Mesothelial cell of epicardium (in vitro differentiated cells): ENCODE data around the gene NOC4L. TPM values are rescaled to one million over a fixed set of nuclear protein-coding genes. Genes with fewer than 3 reads are reported as not detected.

Experiments
- DNase-seq, 2 experiments: peaks; one replicate each; pipeline ENCODE4 v3.0.0; 2021; ENCODE audit warnings: low spot score in 2 of 2; ENCODE audit not compliant: unreplicated experiment in 2 of 2
- H3K27ac Mint-ChIP-seq: 2 replicates; pipeline ENCODE4 v1.8.0; 2021; ENCODE audit warnings: mixed read lengths
- H3K27me3 Mint-ChIP-seq: 2 replicates; pipeline ENCODE4 v1.8.0; 2021; ENCODE audit warnings: low read depth, mixed read lengths
- H3K36me3 Mint-ChIP-seq: 2 replicates; pipeline ENCODE4 v1.8.0; 2021; ENCODE audit warnings: mixed read lengths
- H3K4me1 Mint-ChIP-seq: 2 replicates; pipeline ENCODE4 v1.8.0; 2021; ENCODE audit warnings: mixed read lengths
- H3K4me3 Mint-ChIP-seq: 2 replicates; pipeline ENCODE4 v1.8.0; 2021; ENCODE audit warnings: mild to moderate bottlenecking, moderate library complexity, mixed read lengths
- H3K9me3 Mint-ChIP-seq: 2 replicates; pipeline ENCODE4 v1.8.0; 2021; ENCODE audit warnings: mixed read lengths
- CTCF ChIP-seq: fragments of 200-600 bp; sonication (generic); IDR thresholded peaks from one replicate; pipeline ENCODE4 v1.5.0; 2021; ENCODE audit warnings: antibody characterized with exemption; ENCODE audit not compliant: unreplicated experiment
- total RNA-seq: library from RNA; stranded (reverse); gene quantifications from 3 replicates; pipeline ENCODE4 v1.2.1, GENCODE V29; 2021

The NOC4L gene
- 24.3 to 27.4 TPM (median 25.1 TPM) in 3 replicates for total RNA-seq

DNA sequence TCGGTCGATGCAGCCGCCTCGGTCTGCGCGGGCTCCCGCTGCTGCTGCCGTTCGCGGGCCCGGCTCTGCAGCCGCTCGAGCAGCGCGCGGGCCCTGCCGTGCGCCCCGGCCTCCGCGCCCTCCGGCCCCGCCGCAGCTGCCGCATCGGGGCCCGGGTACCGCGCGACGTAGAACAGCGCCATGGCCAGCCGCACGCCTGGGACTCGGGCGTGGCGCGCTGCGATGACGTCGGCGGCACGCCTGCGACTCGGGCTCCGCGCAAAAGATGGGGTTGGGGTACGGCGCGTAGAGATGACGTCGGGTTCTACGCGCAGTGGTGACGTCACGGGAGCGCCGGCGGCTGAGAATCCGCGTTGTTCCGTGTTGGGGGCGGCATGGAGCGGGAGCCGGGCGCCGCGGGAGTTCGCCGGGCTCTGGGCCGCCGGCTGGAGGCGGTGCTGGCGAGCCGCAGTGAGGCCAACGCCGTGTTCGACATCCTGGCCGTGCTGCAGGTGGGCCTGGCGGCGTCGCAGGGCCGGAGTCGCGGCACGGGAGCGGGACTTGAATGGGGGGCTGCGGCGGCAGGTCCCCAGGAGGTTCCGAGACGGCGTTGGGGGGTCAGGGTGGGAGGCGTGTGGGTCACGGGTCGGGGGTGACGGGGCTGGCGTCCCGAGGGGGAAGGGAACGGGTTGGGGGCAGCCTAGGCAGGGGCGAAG, at the start of gene NOC4L, which contains the start of gene DDX51:
NOC4L (plus strand) TSS at position 343 of the 695 bp plus-strand sequence; CDS start at position 375, 32 bp downstream.
DDX51 (minus strand) TSS at position 205 of the 695 bp plus-strand sequence; CDS start at position 182, 23 bp downstream.
- peak within 1 kb of the TSS; percentile 96 for H3K27ac Mint-ChIP-seq
- H3K4me3 Mint-ChIP-seq, result peak within 1 kb of the TSS; percentile 85
- peaks cover 10% of the 10 kb centered on the region for H3K36me3 Mint-ChIP-seq
- peak; percentile 95 to 99 for DNase-seq
- no peaks in the 10 kb centered on the region for H3K9me3 Mint-ChIP-seq
- H3K4me1 Mint-ChIP-seq, result peaks cover 14% of the 10 kb centered on the region
- no peak for TF ChIP-seq CTCF
- peaks cover 2% of the 10 kb centered on the region for H3K27me3 Mint-ChIP-seq

DNA sequence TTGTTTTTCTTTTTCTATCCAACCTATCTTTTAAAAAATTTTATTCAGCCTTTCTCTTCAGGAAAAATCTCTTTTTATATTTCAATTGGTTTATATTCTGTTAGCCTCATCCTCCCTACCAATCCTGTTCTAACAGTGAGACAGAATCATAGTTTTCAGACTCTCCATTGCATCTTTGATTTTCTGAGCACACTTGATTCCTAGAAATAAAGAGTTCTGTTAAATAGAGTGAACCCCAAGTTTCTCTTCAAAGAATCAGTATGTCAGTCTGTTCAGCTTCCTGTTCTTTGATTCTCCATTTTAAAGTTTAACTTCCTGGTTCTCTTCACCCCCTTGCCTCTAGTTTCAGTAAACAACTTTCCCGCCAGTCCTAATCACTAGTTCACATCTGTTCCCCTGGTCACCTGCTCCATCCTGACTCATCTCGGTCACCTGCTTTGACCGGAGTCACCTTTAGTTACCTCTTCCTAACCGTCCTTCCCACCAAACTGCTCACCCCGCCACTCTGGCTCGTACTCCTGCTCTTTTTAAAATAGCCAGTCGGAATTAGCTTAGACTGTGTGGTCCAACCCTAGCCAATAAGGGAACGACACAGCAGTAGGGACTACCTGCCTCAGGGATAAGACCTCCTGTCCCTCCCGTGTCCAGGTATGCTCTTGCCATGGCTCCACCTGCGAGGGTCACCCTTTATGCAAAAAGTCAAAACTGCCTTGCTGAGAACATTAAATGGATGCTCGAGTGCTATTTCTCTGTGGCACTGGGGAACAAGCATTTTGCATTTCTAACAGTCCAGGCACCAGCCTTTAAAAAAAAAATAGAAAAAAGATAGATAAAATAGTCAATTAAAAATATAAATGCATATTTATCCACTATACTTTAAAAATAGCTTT, 48.5 kb upstream of the NOC4L start:
- no peaks in the 10 kb centered on the region for H3K27me3 Mint-ChIP-seq
- H3K4me1 Mint-ChIP-seq, result no peaks in the 10 kb centered on the region

DNA sequence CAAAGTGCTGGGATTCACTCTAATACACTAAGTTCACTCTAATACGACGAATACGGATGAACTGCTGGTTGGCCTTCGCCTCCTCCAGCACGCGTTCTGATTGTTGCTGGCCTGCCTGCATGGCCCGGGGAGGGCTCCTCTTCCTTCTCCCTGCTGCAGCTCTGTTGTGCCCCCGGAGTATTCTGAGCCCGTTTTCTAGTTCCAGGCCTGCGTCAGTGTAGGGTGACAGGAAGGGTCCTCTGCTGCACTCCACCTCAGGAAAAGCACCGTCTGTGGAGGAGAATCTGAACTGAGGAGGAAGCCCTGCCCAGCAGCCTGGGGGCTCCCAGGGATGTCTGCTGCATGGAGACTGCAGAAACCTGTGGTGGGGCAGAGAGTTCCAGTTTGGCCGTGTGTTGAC, 44.5 kb upstream of the NOC4L start:
- no peak overlapping the region for H3K4me3 Mint-ChIP-seq
- peaks cover 27% of the 10 kb centered on the region for H3K36me3 Mint-ChIP-seq
- H3K27me3 Mint-ChIP-seq, result no peaks in the 10 kb centered on the region
- DNase-seq, result no peak
- H3K27ac Mint-ChIP-seq, result no peak overlapping the region
- H3K4me1 Mint-ChIP-seq, result no peaks in the 10 kb centered on the region
- no peak for TF ChIP-seq CTCF
- peaks cover 6% of the 10 kb centered on the region for H3K9me3 Mint-ChIP-seq

More for the DNA sequence above, 48.5 kb upstream of the NOC4L start:
- Mint-ChIP-seq H3K36me3 (peaks cover 32% of the 10 kb centered on the region), H3K27ac (no peak overlapping the region), H3K4me3 (no peak overlapping the region), H3K9me3 (peaks cover 6% of the 10 kb centered on the region)
- TF ChIP-seq CTCF, result no peak
- no peak for DNase-seq

DNA sequence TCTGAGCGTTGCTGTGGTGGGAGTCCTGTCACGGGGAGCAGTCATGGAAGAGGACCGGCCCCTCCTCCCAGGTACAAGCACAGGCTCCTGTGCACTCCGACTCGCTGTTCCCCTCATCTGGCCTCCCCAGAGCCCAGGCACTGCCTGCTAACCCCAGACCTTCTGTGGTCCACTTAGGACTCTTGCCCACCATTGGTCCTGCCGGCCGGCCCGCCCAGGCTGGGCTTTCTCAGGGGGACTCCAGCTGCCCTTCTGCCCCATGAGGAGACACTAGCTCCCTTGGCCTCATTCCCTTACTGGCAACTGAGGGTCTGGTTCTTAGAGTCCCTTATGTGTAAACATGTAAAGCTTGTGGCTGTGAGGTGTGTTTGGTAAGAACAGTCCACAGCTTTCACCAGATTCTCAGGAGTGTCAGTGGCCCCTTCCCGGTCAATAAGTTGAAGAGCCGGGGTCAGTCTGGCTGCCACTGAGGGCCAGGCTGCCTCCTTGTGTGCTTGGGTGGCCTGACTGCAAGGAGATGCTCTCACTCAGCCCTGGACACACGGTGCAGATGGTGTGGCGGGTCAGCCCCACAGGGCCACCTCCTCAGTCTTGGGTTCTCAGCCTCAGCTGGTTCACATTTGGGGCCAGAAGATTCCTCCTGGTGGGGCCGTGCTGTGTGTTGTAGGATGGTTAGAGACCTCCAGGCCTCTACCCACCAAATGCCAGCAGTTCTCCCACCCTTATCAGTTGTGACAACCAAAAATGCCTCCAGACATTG, 43.8 kb upstream of the NOC4L start:
- Mint-ChIP-seq H3K4me1 (no peaks in the 10 kb centered on the region), H3K4me3 (no peak overlapping the region), H3K27me3 (no peaks in the 10 kb centered on the region)

More for the DNA sequence above, 43.8 kb upstream of the NOC4L start:
- Mint-ChIP-seq H3K9me3 (peaks cover 5% of the 10 kb centered on the region), H3K27ac (no peak overlapping the region), H3K36me3 (peaks cover 29% of the 10 kb centered on the region)
- DNase-seq, result no peak
- TF ChIP-seq CTCF, result no peak
